Measurements from ENCODE around the gene RNF187. TPM values are rescaled to one million over a fixed set of nuclear protein-coding genes. Genes with fewer than 3 reads are reported as not detected.
"Not testable (repeated sequence)": the region's sequence is repeated elsewhere in the genome, so short reads cannot be mapped to it uniquely, and the experiment has no call there.

RNF187 gene
- total RNA-seq, 8 experiments from 2014 or later: 39.2 to 132 (median 87.0) TPM

DNA sequence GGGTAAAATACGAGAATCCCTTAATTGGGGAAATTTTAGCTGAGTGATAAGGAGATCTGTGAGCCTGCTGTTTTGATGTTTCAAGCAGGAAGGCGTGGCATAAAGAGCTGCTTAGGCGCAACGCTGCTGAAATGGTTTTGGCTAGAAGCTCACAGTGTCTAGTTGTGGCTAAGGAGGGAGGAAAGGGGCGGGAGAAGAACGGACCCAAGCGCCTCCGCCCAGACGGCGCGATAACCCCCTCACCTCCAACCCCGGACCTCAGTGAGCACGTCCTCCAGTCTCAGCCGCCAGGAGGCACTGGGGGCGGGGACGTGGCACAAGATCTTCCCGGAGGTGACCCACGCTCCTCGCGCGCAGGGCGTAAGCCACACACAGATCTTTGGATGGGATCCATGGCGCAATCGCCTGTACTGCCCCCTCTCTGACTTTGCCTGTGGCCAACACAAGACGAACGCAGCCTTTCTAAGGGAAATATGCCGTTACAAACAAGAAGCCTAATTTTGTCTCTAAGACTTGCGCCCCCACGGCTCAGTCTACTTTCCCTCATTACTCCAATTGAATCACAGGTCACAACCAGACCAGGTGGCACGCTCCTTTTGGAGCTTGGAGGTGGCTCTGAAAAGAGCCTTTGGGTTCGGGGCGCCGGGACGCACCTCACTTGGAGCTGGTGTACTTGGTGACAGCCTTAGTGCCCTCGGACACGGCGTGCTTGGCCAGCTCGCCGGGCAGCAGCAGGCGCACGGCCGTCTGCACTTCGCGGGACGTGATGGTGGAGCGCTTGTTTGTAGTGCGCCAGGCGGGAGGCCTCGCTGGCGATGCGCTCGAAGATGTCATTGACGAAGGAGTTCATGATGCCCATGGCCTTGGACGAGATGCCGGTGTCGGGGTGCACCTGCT lies 23.4 kb upstream of the RNF187 start:
- in situ Hi-C loops (cut with MboI; ENCODE audit: low pct_unique_long_range_greater_than_20kb in 2 of 9, low sequenced_read_pairs in 9 of 9, unreplicated experiment in 9 of 9): no loop called here
- 3 to 36% (median 12%) methylated on average over 1 to 34 of the region's 56 CpGs; no CpG with 5 or more reads in 2 of the 10 experiments for WGBS, 10 experiments
- Histone ChIP-seq H3K4me3 (peak overlapping the region; percentile 47 to 56 (median 53)), H3K27ac (peak overlapping the region; percentile 74 to 78), H3K4me1 (replicated peaks in 1 of 2) (peaks cover 10 to 16% of the 10 kb centered on the region in 2 donors)
- peak; percentile 4 to 69 (median 45) for ATAC-seq (replicated peaks in 6 of 8)

GRCh38 chr1:228464487-228464983 lies 22.6 kb upstream of the RNF187 start:
- peak overlapping the region; percentile 74 to 92 for H3K27ac ChIP-seq

GRCh38 chr1:228465141-228465540 lies 22.0 kb upstream of the RNF187 start:
- no peak for ATAC-seq (replicated peaks in 6 of 8)
- in situ Hi-C loops (cut with MboI; ENCODE audit: low pct_unique_long_range_greater_than_20kb in 2 of 9, low sequenced_read_pairs in 9 of 9, unreplicated experiment in 9 of 9): no loop called here
- WGBS, 10 experiments: 0 to 40% (median 16%) methylated on average over 2 to 13 of the region's 13 CpGs; no CpG with 5 or more reads in 3 of the 10 experiments
- peak overlapping the region; percentile 47 to 56 (median 53) for H3K4me3 ChIP-seq
- peaks cover 14 to 25% of the 10 kb centered on the region in 2 donors for H3K4me1 ChIP-seq (replicated peaks in 1 of 2)
- H3K27ac ChIP-seq: peak overlapping the region in 1 of 2 donors; percentile 92

More at GRCh38 chr1:228464487-228464983, 22.6 kb upstream of the RNF187 start:
- in situ Hi-C loops (cut with MboI; ENCODE audit: low pct_unique_long_range_greater_than_20kb in 2 of 9, low sequenced_read_pairs in 9 of 9, unreplicated experiment in 9 of 9): no loop called here
- H3K4me3 ChIP-seq: peak overlapping the region; percentile 47 to 56 (median 53)
- peaks cover 14 to 20% of the 10 kb centered on the region in 2 donors for H3K4me1 ChIP-seq (replicated peaks in 1 of 2)
- WGBS, 10 experiments: 0 to 9% (median 3%) methylated on average over 1 to 26 of the region's 33 CpGs; no CpG with 5 or more reads in 1 of the 10 experiments
- ATAC-seq (replicated peaks in 6 of 8): peak; percentile 76 to 95 (median 86)

- Histone ChIP-seq H3K4me3 (peak overlapping the region; percentile 47 to 56 (median 53)), H3K27ac (peak overlapping the region in 1 of 2 donors; percentile 92), H3K4me1 (replicated peaks in 1 of 2) (peaks cover 12 to 25% of the 10 kb centered on the region in 2 donors)
- no peak for ATAC-seq (replicated peaks in 6 of 8)
- in situ Hi-C loops (cut with MboI; ENCODE audit: low pct_unique_long_range_greater_than_20kb in 2 of 9, low sequenced_read_pairs in 9 of 9, unreplicated experiment in 9 of 9): no loop called here
- WGBS, 10 experiments: 71 to 100% (median 85%) methylated on average over 1 to 8 of the region's 8 CpGs; no CpG with 5 or more reads in 4 of the 10 experiments
Measured at GRCh38 chr1:228465571-228466146, 21.5 kb upstream of the RNF187 start.

DNA sequence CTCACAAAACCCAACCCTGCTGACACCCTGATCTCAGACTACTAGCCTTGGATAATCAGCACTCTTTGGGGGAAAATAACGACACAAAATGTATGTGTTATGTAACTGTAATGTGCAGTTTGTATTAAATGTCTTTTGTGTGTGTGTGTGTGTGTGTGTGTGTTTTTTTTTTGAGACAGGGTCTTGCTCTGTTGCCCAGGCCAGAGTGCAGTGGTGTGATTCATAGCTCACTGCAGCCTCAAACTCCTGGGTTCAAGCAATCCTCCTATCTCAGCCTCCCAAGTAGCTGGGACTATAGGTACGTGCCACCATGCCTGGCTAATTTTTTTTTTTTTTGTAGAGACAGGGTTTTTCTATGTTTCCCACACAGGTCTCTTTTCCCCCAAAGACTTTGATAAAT lies 19.0 kb upstream of the RNF187 start:
- H3K4me1 ChIP-seq (replicated peaks in 1 of 2): peaks cover 12 to 17% of the 10 kb centered on the region in 2 donors
- H3K4me3 ChIP-seq; ATAC-seq (replicated peaks in 6 of 8); in situ Hi-C loops (cut with MboI; ENCODE audit: low pct_unique_long_range_greater_than_20kb in 2 of 9, low sequenced_read_pairs in 9 of 9, unreplicated experiment in 9 of 9); H3K27ac ChIP-seq: not testable (repeated sequence)
- WGBS, 10 experiments: 0 to 100% (median 45%) methylated on average over 1 to 2 of the region's 2 CpGs; no CpG with 5 or more reads in 2 of the 10 experiments

DNA sequence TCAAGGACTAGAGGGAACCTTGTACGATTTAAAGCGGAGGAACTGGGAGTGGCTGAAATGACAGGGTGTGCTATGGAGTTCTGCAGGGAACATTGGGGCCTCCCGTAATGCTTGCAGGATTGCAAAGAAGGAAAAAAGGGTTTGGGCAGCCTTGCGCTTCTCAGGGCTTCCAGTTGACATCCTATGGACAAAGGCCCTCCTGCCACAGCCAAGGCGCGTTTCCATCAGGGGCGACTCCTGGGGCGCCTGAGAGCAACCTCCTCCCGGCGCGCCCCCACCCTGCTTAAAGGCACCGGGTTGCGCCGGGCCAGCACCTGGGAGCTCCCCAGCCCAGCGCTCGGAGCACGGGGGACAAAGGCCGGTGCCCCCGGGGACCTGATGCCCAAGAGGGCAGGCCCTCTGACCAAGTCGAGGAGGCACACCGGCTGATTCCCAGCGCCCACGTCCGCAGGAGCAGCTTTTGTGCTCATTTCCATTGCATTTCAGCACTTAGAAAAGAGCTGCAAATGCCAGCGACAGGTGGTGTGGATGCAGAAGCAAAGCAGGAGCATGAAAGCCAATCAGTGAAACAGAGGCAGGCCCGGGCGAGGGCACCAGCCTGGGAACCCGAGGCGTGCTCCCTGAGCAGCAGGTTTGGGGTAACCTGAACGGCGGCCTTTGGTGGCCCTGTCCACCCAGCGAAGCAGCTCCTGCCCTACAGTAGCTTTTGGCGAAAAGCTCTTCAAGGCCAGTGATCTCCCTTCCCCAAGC lies 17.6 kb upstream of the RNF187 start:
- peaks cover 12 to 17% of the 10 kb centered on the region in 2 donors for H3K4me1 ChIP-seq (replicated peaks in 1 of 2)
- no peak overlapping the region for H3K27ac ChIP-seq
- in situ Hi-C loops (cut with MboI; ENCODE audit: low pct_unique_long_range_greater_than_20kb in 2 of 9, low sequenced_read_pairs in 9 of 9, unreplicated experiment in 9 of 9): no loop called here
- no peak overlapping the region for H3K4me3 ChIP-seq
- 7 to 80% (median 26%) methylated on average over 3 to 33 of the region's 33 CpGs; no CpG with 5 or more reads in 3 of the 10 experiments for WGBS, 10 experiments
- peak in 2 of 8 experiments; percentile 5 to 16 for ATAC-seq (replicated peaks in 6 of 8)

GRCh38 chr1:228471154-228471761 lies 15.9 kb upstream of the RNF187 start:
- Histone ChIP-seq H3K27ac (no peak overlapping the region), H3K4me3 (no peak overlapping the region), H3K4me1 (replicated peaks in 1 of 2) (peaks cover 5 to 14% of the 10 kb centered on the region in 2 donors)
- in situ Hi-C loops (cut with MboI; ENCODE audit: low pct_unique_long_range_greater_than_20kb in 2 of 9, low sequenced_read_pairs in 9 of 9, unreplicated experiment in 9 of 9): no loop called here
- WGBS, 10 experiments: 17 to 100% (median 93%) methylated on average over 3 to 28 of the region's 37 CpGs; no CpG with 5 or more reads in 4 of the 10 experiments
- peak in 1 of 8 experiments; percentile 8 for ATAC-seq (replicated peaks in 6 of 8)

DNA sequence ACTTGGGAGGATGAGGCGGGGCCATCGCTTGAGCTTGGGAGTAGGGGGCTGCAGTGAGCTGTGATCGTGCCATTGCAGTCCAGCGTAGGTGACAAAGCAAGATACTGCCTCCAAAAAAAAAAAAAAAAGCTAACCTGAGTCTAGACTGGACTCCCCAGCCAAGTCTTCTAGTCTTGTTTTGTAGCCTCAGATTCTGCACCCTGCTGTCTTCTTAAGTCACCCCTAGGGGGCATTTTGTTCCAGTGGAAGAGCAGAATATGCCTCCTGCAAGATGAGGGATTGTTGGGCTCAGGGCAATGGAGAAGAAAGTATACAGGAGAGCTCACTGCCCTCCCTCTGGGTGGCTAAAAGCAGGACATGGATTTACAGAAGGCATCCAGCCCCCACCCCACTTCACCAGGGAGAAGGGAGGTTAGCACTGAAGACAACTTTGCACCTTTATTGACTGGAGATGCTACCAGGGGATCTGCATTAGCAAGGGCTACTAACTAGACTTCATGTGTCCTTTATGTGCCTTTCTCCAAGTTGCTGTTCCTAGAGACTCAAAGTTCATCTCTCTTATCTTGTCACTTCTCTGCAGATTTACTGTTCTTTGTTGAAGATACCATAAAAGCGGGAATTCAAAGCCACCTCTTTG lies 15.3 kb upstream of the RNF187 start:
- H3K4me1 ChIP-seq (replicated peaks in 1 of 2): peaks cover 5 to 14% of the 10 kb centered on the region in 2 donors
- WGBS, 10 experiments: 47 to 100% (median 79%) methylated on average over 1 to 3 of the region's 5 CpGs; no CpG with 5 or more reads in 2 of the 10 experiments
- ATAC-seq (replicated peaks in 6 of 8): peak; percentile 23 to 84 (median 50)
- H3K27ac ChIP-seq: no peak overlapping the region
- in situ Hi-C loops (cut with MboI; ENCODE audit: low pct_unique_long_range_greater_than_20kb in 2 of 9, low sequenced_read_pairs in 9 of 9, unreplicated experiment in 9 of 9): no loop called here
- H3K4me3 ChIP-seq: no peak overlapping the region

DNA sequence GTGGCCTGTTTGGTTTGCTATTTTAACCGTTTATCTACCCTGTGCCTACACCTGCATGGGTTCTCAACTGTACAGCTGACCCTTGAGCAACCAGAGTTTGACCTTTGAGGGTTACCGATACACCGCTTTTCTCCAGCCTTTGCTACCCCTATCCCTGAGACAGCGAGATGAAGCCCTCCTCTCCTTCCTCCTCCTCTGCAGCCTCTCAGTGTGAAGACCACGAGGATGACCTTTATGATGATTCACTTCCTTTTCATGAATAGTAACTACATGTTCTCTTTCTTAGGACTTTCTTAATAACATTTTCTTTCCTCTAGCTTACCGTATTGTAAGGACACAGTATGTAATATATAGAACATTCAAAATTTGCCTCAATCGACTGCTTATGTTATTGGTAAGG lies 14.5 kb upstream of the RNF187 start:
- peaks cover 5 to 14% of the 10 kb centered on the region in 2 donors for H3K4me1 ChIP-seq (replicated peaks in 1 of 2)
- no peak for ATAC-seq (replicated peaks in 6 of 8)
- 0 to 90% (median 71%) methylated on average over 1 to 7 of the region's 7 CpGs; no CpG with 5 or more reads in 1 of the 10 experiments for WGBS, 10 experiments
- in situ Hi-C loops (cut with MboI; ENCODE audit: low pct_unique_long_range_greater_than_20kb in 2 of 9, low sequenced_read_pairs in 9 of 9, unreplicated experiment in 9 of 9): no loop called here
- no peak overlapping the region for H3K27ac ChIP-seq
- H3K4me3 ChIP-seq: no peak overlapping the region

- WGBS, 10 experiments: 10 to 60% (median 35%) methylated on average over 1 to 3 of the region's 3 CpGs; no CpG with 5 or more reads in 3 of the 10 experiments
- ATAC-seq (replicated peaks in 6 of 8): peak in 3 of 8 experiments; percentile 29 to 46 (median 40)
Measured at GRCh38 chr1:228474507-228474906, 12.7 kb upstream of the RNF187 start.

DNA sequence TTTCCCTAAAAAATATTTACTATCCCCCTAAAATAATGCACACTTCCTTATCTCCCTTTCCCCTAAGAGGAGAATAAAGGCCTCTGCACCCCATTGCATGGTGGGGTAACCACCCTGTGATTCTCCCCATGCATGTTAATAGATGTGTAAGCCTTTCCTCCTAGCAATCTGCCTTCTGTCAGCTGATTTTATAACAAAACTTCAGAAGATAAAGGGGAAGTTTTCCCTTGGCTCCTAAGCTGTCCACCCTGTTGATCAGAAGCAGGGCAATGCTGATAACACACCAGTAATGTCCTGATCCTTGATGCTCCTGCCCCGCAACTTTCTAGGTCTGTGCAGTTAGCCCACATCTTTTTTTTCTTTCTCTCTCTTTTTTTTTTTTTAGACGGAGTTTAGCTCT lies 11.4 kb upstream of the RNF187 start:
- in situ Hi-C loops (cut with MboI; ENCODE audit: low pct_unique_long_range_greater_than_20kb in 2 of 9, low sequenced_read_pairs in 9 of 9, unreplicated experiment in 9 of 9): no loop called here
- no peak overlapping the region for H3K4me3 ChIP-seq
- no peak overlapping the region for H3K27ac ChIP-seq
- WGBS, 10 experiments: 0 to 100% (median 81%) methylated on average over 1 to 2 of the region's 2 CpGs; no CpG with 5 or more reads in 4 of the 10 experiments
- H3K4me1 ChIP-seq (replicated peaks in 1 of 2): peaks cover 5 to 12% of the 10 kb centered on the region in 2 donors
- no peak for ATAC-seq (replicated peaks in 6 of 8)

More at GRCh38 chr1:228474507-228474906, 12.7 kb upstream of the RNF187 start:
- peaks cover 10% of the 10 kb centered on the region in 2 donors for H3K4me1 ChIP-seq (replicated peaks in 1 of 2)
- H3K4me3 ChIP-seq: no peak overlapping the region
- H3K27ac ChIP-seq: no peak overlapping the region
- in situ Hi-C loops (cut with MboI; ENCODE audit: low pct_unique_long_range_greater_than_20kb in 2 of 9, low sequenced_read_pairs in 9 of 9, unreplicated experiment in 9 of 9): no loop called here
